H4 (cell line): ENCODE data around the gene TFEC. TPM values are rescaled to one million over a fixed set of nuclear protein-coding genes. Genes with fewer than 3 reads are reported as not detected.
"Not testable (repeated sequence)": the region's sequence is repeated elsewhere in the genome, so short reads cannot be mapped to it uniquely, and the experiment has no call there.

ENCODE experiments used
- DNase-seq: peaks from one replicate; pipeline ENCODE4 v3.0.0-alpha.2; 2015; ENCODE audit warnings: low spot score
- total RNA-seq: library from RNA; depleted of rRNA; stranded (reverse); fragments of >200 nt; shearing (Covaris generic); gene quantifications from 2 replicates; pipeline ENCODE4 v1.2.3, GENCODE V29; 2014; rRNA removed

Gene TFEC, protein sequence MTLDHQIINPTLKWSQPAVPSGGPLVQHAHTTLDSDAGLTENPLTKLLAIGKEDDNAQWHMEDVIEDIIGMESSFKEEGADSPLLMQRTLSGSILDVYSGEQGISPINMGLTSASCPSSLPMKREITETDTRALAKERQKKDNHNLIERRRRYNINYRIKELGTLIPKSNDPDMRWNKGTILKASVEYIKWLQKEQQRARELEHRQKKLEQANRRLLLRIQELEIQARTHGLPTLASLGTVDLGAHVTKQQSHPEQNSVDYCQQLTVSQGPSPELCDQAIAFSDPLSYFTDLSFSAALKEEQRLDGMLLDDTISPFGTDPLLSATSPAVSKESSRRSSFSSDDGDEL
- 0.39 and 0.62 TPM in 2 replicates for total RNA-seq

DNA sequence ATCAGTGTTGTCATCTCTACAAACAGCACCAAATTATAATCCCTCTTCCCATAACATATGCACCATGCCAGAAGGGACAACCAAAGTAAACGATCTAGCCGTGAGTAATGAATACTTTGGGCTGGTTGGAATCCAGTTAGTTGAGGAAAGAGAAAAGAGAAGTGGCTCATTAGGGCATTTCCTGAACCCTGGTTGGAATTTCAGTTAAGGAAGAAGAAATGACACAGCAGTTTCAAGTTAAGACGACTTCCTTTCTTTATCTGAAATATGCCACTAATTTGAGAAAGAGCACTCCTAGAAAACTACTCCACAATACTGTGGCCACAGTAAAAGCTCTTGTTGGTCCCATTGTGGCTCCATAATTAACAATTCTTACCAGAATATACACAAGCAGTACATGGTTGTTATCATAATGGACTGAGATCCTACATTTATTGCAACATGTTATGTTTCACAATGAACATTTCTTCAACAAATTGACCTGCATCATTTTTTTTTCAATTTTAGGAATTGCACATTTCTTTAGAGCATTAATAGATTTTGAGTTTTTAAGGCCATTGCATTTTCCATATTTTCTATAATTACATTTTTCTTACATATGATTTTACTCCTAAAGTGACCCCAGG is at the start of gene TFEC:
Gene TFEC, minus strand, starts transcription at position 113 of the 626 bp plus-strand sequence. CDS start 46,322 bp downstream, outside the sequence.
- DNase-seq: peak; percentile 76

DNA sequence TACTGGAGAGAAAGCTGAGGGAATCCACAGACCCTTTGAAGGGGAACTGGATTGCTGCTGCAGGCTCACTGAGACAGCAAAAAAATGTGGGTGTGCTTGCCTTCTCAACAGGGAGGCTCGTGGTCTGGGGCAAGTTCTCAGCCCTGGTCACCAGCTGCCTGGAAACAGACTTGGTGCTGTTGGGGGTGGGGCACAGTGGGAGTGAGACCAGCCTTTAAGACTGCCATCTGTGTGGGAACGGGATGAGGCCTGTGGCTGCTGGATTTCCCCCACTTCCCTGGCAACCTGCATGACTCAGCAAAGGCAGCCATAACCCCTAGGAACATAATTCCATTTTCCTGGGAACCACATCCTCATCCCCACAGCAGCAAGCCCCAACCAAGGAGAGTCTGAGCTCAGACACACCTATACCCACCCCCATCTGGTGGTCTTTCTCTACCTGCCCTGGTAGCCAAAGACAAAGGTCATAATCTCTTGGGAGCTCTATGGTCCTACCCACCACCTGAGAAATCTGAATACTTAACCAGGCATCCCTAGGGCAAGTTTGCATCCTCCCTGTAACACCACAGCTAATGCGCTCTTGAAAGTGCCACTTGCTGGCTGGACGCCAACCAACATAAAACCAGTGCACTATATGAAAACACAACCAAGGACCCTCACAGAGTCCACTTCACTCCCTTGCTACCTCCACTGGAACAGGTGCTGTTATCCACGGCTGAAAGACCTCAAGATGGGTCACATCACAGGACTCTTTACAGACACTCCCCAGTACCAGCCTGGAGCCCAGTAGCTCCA is 45.0 kb upstream of the TFEC start:
- peak; percentile 67 for DNase-seq

DNA sequence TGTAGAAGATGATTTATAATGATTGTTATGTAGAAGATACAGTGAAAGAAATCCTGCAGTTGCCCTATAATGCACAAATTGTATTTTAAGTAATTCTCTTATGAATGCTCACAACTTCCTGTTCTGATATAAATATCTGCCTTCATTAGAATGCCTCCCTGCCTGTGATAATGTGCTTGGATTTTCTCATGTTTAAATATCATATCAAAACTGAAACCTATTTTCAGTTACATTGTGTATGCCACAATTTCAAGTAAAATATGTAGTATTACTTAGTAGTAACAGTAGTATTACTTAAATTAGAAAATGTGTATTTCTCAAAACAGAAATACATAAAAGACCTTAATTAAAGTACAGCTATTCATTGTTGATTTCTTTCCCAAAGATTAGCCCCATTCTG is 41.1 kb upstream of the TFEC start:
- DNase-seq: no peak

- DNase-seq: no peak
Measured at GRCh38 chr7:116064179-116064578, 33.6 kb upstream of the TFEC start.

DNA sequence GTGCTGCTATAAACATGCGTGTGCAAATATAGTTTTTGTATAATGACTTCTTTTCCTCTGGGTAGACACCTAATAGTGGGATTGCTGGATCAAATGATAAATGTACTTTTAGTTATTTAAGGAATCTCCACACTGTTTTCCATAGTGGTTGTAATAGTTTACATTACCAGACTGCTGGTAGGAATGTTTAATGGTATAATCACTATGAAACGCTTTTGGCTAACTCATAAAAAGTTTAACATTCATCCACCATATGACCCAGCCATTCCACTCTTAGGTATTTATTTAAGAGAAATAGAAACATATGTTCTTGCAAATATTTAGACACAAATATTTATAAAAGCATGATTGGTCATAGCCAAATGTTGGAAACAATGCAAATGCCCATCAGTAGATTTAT is 32.1 kb upstream of the TFEC start:
- DNase-seq: no peak

- DNase-seq: no peak
Measured at GRCh38 chr7:116052006-116052405, 21.4 kb upstream of the TFEC start.

- DNase-seq: not testable (repeated sequence)
Measured at GRCh38 chr7:116047261-116047660, 16.7 kb upstream of the TFEC start.

DNA sequence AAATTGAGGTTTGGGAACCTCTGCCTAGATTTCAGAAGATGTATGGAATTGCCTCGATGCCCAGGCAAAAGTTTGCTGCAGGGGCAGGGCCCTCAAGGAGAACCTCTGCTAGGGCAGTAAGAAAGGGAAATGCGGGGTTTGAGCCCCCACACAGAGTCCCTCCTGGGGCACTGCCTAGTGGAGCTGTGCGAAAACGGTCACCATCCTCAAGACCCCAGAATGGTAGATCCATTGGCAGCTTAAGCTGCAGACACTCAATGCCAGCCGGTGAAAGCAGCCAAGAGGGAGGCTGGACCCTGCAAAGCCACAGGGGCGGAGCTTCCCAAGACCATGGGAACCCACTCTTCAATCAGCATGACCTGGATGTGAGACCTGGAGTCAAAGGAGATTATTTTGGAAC is 15.0 kb upstream of the TFEC start:
- no peak for DNase-seq

GRCh38 chr7:116041615-116042014 is 11.1 kb upstream of the TFEC start:
- DNase-seq: no peak

GRCh38 chr7:116037401-116037800 is 6.8 kb upstream of the TFEC start:
- DNase-seq: no peak

GRCh38 chr7:116034411-116034810 is 3.8 kb upstream of the TFEC start:
- DNase-seq: no peak

DNA sequence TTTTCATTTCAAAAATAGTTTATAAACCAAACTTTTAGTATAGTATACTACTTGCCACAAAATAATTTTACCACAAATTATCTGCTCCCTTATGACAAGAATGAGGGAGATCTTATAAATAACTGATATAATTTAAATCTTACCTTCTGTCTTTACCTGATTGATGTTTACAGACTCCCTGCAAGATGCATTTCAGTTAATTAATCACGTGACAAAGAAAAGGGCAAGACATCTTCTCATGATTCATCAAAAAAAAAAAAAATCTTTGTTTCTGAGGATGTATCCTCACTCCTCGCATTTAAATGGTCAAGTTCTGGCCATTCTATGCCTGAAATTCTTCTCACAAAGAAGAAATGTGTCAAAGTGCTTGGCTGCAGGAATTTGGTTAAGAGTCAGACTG is 2.3 kb upstream of the TFEC start:
- DNase-seq: no peak

DNA sequence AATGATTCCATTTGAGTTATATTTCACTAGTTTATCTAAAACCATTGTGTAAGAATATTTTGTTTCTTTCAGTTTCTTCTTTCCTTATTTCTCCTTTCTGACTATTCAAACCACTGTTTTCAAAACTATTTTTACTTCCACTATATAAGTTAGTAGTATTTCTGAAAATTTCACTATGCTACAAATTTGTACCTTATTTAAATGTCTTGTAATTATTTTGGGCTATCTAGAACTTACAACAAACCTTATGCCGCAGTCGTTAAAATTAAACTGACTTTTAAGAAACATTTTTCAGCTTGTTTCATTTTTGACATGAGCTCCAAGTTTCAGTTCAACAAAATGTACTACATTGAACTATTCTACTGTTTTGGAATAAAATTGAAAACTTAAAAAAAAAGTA is 1.8 kb downstream of the TFEC start:
- no peak for DNase-seq

DNA sequence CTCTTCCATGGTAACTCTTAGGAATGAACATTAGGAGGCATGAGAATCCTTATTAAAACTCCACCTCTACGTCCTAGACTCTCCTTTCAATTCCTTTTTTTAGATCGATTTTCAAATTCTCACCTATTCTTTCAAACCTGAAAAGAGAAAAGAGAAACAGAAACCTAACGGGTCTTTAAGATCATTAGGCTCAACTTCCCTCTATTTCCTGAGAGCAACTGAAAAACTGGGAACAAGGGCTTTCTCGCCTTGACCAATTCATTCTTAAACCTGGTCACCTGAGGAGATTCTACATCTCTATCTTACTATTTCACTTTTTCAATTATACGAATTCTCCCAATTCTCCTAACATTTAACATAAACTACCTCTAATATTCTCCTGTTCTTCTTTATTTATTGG is 2.8 kb downstream of the TFEC start:
- DNase-seq: no peak

- no peak for DNase-seq
Measured at GRCh38 chr7:116024826-116025809, 5.4 kb downstream of the TFEC start.

DNA sequence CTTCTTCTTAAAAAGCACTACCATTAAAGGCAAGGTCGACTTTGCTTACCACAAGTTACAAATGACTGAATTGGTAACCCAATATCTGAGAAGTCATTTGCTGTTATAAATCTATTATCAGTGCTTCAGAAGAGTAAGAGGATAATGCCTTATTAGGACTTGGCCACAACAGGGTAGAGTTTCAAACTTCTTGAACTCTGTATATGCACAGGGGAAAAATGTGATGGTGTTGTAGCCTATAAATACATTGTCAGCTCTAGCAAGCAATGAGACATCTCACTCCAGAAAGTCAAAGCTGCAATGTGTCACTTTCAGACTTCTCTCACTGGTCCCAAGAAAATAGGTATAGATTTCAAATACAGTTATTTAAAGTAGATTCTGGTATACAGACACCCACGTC is 9.3 kb downstream of the TFEC start:
- no peak for DNase-seq

GRCh38 chr7:116018731-116019130 is 11.8 kb downstream of the TFEC start:
- no peak for DNase-seq

DNA sequence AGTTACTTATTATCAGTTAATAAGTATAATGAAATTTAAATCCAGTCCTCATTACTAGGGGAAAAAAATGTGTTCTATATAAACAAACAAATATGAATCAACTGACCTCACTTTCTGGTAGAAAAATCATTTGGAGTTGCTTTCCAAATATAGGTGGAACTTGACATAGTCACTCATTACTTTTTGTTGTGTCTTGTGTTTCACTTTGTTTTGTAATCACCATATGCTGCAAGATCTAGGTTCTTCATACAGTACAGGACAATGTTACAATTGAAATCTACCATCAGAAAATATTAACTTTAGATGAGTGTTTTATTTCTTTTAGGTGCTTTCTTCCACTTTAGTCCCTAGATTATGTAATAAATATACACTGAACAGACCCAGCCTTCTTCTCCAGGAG is 16.9 kb downstream of the TFEC start:
- DNase-seq: no peak

GRCh38 chr7:116011584-116011983 is 19.0 kb downstream of the TFEC start:
- no peak for DNase-seq

- not testable (repeated sequence) for DNase-seq
Measured at GRCh38 chr7:116004762-116005161, 25.8 kb downstream of the TFEC start.

DNA sequence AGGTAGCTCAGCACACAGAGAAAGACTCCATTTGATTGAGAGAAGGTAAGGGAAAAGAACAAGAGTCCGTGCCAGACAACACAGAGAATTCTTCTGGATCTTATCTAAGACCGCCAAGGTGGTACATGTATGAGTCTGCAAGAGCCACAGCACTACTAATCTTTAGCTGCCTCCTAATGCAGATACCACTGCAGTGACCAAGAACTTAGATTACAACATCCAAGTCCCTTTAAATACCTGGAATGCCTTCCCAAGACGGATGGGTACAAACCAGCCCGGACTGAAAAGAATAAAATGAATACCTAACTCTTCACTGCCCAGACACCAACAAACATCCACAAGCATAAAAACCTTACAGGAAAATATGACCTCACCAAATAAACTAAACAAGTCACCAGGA is 33.3 kb downstream of the TFEC start:
- no peak for DNase-seq
